WTC11 (cell line): ENCODE results near the gene SNX7. TPM values are rescaled to one million over a fixed set of nuclear protein-coding genes. Genes with fewer than 3 reads are reported as not detected.

Source experiments
- ATAC-seq: fragments of 200-7000 bp; cut with Tn5 transposase; 2 replicates; pipeline ENCODE4 v1.10.0; 2021; ENCODE audit warnings: mild to moderate bottlenecking, moderate library complexity
- CTCF ChIA-PET: fragments of 300-600 bp; sonication (Branson Sonifier 250); formaldehyde crosslinking; loops from one replicate; lab custom pipeline; 2021; ENCODE audit warnings: antibody characterized with exemption; lab: Charles Lee
- POLR2A ChIA-PET: fragments of 350-600 bp; sonication (Branson Sonifier 250); formaldehyde crosslinking; loops from one replicate; lab custom pipeline; 2021; ENCODE audit warnings: antibody characterized with exemption; lab: Charles Lee
- DNase-seq: peaks from one replicate; pipeline ENCODE4 v3.0.0; 2021; ENCODE audit warnings: low spot score
- H3K27ac Mint-ChIP-seq: 2 replicates; pipeline ENCODE4 v1.8.0; 2021; ENCODE audit warnings: mixed read lengths
- H3K27me3 Mint-ChIP-seq: 2 replicates; pipeline ENCODE4 v1.8.0; 2021; ENCODE audit warnings: low read depth, mild to moderate bottlenecking, moderate library complexity, mixed read lengths
- H3K36me3 Mint-ChIP-seq: 2 replicates; pipeline ENCODE4 v1.8.0; 2021; ENCODE audit warnings: mixed read lengths
- H3K4me1 Mint-ChIP-seq: 2 replicates; pipeline ENCODE4 v1.8.0; 2022; ENCODE audit warnings: mixed read lengths
- H3K4me3 Mint-ChIP-seq: 2 replicates; pipeline ENCODE4 v1.8.0; 2021; ENCODE audit warnings: mild to moderate bottlenecking, moderate library complexity, mixed read lengths
- H3K9me3 Mint-ChIP-seq: 2 replicates; pipeline ENCODE4 v1.8.0; 2021; ENCODE audit warnings: mixed read lengths
- AFF4 ChIP-seq: sonication (generic); formaldehyde crosslinking; IDR thresholded peaks from 2 replicates; pipeline ENCODE4 v1.8.1; 2023; ENCODE audit warnings: mild to moderate bottlenecking, missing genetic modification reagents, borderline replicate concordance
- ATF6 ChIP-seq: sonication (generic); formaldehyde crosslinking; IDR thresholded peaks from 2 replicates; pipeline ENCODE4 v1.8.1; 2023; ENCODE audit warnings: mild to moderate bottlenecking, missing genetic modification reagents
- E2F4 ChIP-seq: sonication (generic); formaldehyde crosslinking; IDR thresholded peaks from 2 replicates; pipeline ENCODE4 v1.8.1; 2022; ENCODE audit warnings: low read depth, mild to moderate bottlenecking, moderate library complexity, missing genetic modification reagents, borderline replicate concordance
- E2F5 ChIP-seq: sonication (generic); formaldehyde crosslinking; IDR thresholded peaks from 2 replicates; pipeline ENCODE4 v1.8.1; 2022; ENCODE audit warnings: mild to moderate bottlenecking, moderate library complexity, missing genetic modification reagents
- ELF4 ChIP-seq: sonication (generic); formaldehyde crosslinking; IDR thresholded peaks from 2 replicates; pipeline ENCODE4 v1.8.1; 2022; ENCODE audit warnings: low read depth, mild to moderate bottlenecking, moderate library complexity, missing genetic modification reagents
- MAX ChIP-seq: sonication (generic); formaldehyde crosslinking; IDR thresholded peaks from 2 replicates; pipeline ENCODE4 v1.8.0; 2022; ENCODE audit warnings: mild to moderate bottlenecking, missing genetic modification reagents
- MLX ChIP-seq: sonication (generic); formaldehyde crosslinking; IDR thresholded peaks from 2 replicates; pipeline ENCODE4 v1.8.1; 2023; ENCODE audit warnings: mild to moderate bottlenecking, missing genetic modification reagents, moderate library complexity
- NFYB ChIP-seq: sonication (generic); formaldehyde crosslinking; conservative IDR thresholded peaks from 2 replicates; pipeline ENCODE4 v1.8.0; 2022; ENCODE audit warnings: low read depth, missing genetic modification reagents
- NR1H2 ChIP-seq: sonication (generic); formaldehyde crosslinking; IDR thresholded peaks from 2 replicates; pipeline ENCODE4 v1.9.0; 2021; ENCODE audit warnings: mild to moderate bottlenecking, moderate library complexity, missing genetic modification reagents
- NR2C2 ChIP-seq: sonication (generic); formaldehyde crosslinking; IDR thresholded peaks from 2 replicates; pipeline ENCODE4 v1.8.0; 2022; ENCODE audit warnings: mild to moderate bottlenecking, missing genetic modification reagents
- PRRX2 ChIP-seq: fragments of 250-450 bp; sonication (Bioruptor Pico); IDR thresholded peaks from 2 replicates; pipeline ENCODE4 v1.8.0; 2021; ENCODE audit warnings: mild to moderate bottlenecking
- SMAD3 ChIP-seq: sonication (generic); formaldehyde crosslinking; IDR thresholded peaks from 2 replicates; pipeline ENCODE4 v1.8.0; 2022; ENCODE audit warnings: missing genetic modification reagents, mild to moderate bottlenecking, borderline replicate concordance
- ZBTB21 ChIP-seq: sonication (generic); formaldehyde crosslinking; IDR thresholded peaks from 2 replicates; pipeline ENCODE4 v1.8.1; 2023; ENCODE audit warnings: mild to moderate bottlenecking, missing genetic modification reagents, borderline replicate concordance
- ZMAT4 ChIP-seq: fragments of 250-450 bp; sonication (Bioruptor Pico); IDR thresholded peaks from 2 replicates; pipeline ENCODE4 v1.9.0; 2021; ENCODE audit warnings: mild to moderate bottlenecking
- ZNF396 ChIP-seq: fragments of 250-450 bp; sonication (Bioruptor Pico); IDR thresholded peaks from 2 replicates; pipeline ENCODE4 v1.8.0; 2021; ENCODE audit warnings: mild to moderate bottlenecking, moderate library complexity, borderline replicate concordance
- ZNF423 ChIP-seq: fragments of 250-450 bp; sonication (Bioruptor Pico); IDR thresholded peaks from 2 replicates; pipeline ENCODE4 v2.1.2; 2022; ENCODE audit warnings: mild to moderate bottlenecking, moderate library complexity
- ZNF512 ChIP-seq: sonication (generic); formaldehyde crosslinking; IDR thresholded peaks from 2 replicates; pipeline ENCODE4 v1.8.1; 2022; ENCODE audit warnings: missing genetic modification reagents, borderline replicate concordance
- ZNF532 ChIP-seq: fragments of 250-450 bp; sonication (Bioruptor Pico); IDR thresholded peaks from 2 replicates; pipeline ENCODE4 v1.9.0; 2021; ENCODE audit warnings: mild to moderate bottlenecking, borderline replicate concordance
- ZSCAN18 ChIP-seq: fragments of 250-450 bp; sonication (Bioruptor Pico); IDR thresholded peaks from 2 replicates; pipeline ENCODE4 v2.1.2; 2022; ENCODE audit warnings: mild to moderate bottlenecking, moderate library complexity
- total RNA-seq: library from RNA; stranded (reverse); gene quantifications from 3 replicates; pipeline ENCODE4 v1.2.3, GENCODE V29; 2021

The SNX7 gene
- total RNA-seq, 1 experiment from 2014 or later = 15.7 TPM

GRCh38 chr1:98791498-98791897 is 130.0 kb downstream of the SNX7 start:
- ChIA-PET CTCF (no interaction called here), POLR2A (no interaction called here)
- no peak for DNase-seq
- TF ChIP-seq ZNF512 (CRISPR knock-in tag) = no peak
- no peak for TF ChIP-seq MLX (CRISPR knock-in tag)
- TF ChIP-seq MAX (CRISPR knock-in tag) = no peak
- no peak for TF ChIP-seq E2F5 (CRISPR knock-in tag)
- no peak for TF ChIP-seq ZSCAN18 (CRISPR knock-in tag)
- TF ChIP-seq NR1H2 (CRISPR knock-in tag) = no peak
- no peak for TF ChIP-seq AFF4
- TF ChIP-seq ELF4 = no peak
- no peak for TF ChIP-seq ZNF423 (CRISPR knock-in tag)
- TF ChIP-seq ZNF396 (CRISPR knock-in tag) = no peak
- no peak for TF ChIP-seq SMAD3 (CRISPR knock-in tag)
- TF ChIP-seq NR2C2 (CRISPR knock-in tag) = no peak
- no peak for TF ChIP-seq NFYB (CRISPR knock-in tag)
- no peak for TF ChIP-seq ZBTB21 (CRISPR knock-in tag)
- no peak for TF ChIP-seq E2F4
- TF ChIP-seq ATF6 (CRISPR knock-in tag) = no peak
- TF ChIP-seq PRRX2 (CRISPR knock-in tag) = no peak
- no peak for TF ChIP-seq ZNF532 (CRISPR knock-in tag)
- TF ChIP-seq ZMAT4 = no peak
- Mint-ChIP-seq H3K9me3 (peaks cover 14% of the 10 kb centered on the region), H3K4me1 (peaks cover 14% of the 10 kb centered on the region), H3K36me3 (peaks cover 5% of the 10 kb centered on the region; the same call in 1 of the 2 replicates), H3K27me3 (no peaks in the 10 kb centered on the region), H3K4me3 (no peak overlapping the region), H3K27ac (no peak overlapping the region)
- no peak for ATAC-seq
